ENCODE measurements around the gene ATG10. TPM values are rescaled to one million over a fixed set of nuclear protein-coding genes. Genes with fewer than 3 reads are reported as not detected.
"Not testable (repeated sequence)": the region's sequence is repeated elsewhere in the genome, so short reads cannot be mapped to it uniquely, and the experiment has no call there.

ATG10 gene
- total RNA-seq, 2 experiments from 2014 or later: 7.2 to 8.0 TPM

- CTCF ChIA-PET: no interaction called here
- intact Hi-C loops (cut with micrococcal nuclease): loop anchor here (2.0 to 10.0 kb wide), 3 partner anchors 120 to 686 kb away; partner anchors contain the start of gene SSBP2
- no peaks in the 10 kb centered on the region for H3K9me3 Mint-ChIP-seq
- no peak overlapping the region for H3K27ac Mint-ChIP-seq
- H3K4me3 Mint-ChIP-seq: no peak overlapping the region
- DNase-seq: no peak
- no peaks in the 10 kb centered on the region for H3K36me3 Mint-ChIP-seq (ENCODE audit: low read depth)
- no peaks in the 10 kb centered on the region for H3K27me3 Mint-ChIP-seq (ENCODE audit: low read depth)
- peaks cover 15% of the 10 kb centered on the region for H3K4me1 Mint-ChIP-seq (ENCODE audit: low read depth)
Observed at GRCh38 chr5:82107267-82107666, 135.4 kb downstream of the ATG10 start.

GRCh38 chr5:82109013-82109412, 137.2 kb downstream of the ATG10 start:
- no peak for DNase-seq
- no peak overlapping the region for H3K4me3 Mint-ChIP-seq
- H3K27ac Mint-ChIP-seq: no peak overlapping the region
- H3K9me3 Mint-ChIP-seq: no peaks in the 10 kb centered on the region
- H3K36me3 Mint-ChIP-seq (ENCODE audit: low read depth): no peaks in the 10 kb centered on the region
- intact Hi-C loops (cut with micrococcal nuclease): loop anchor here (5.0 to 10.0 kb wide), 2 partner anchors 118 to 354 kb away; partner anchors contain the start of gene SSBP2
- CTCF ChIA-PET: no interaction called here
- H3K4me1 Mint-ChIP-seq (ENCODE audit: low read depth): peaks cover 15% of the 10 kb centered on the region
- H3K27me3 Mint-ChIP-seq (ENCODE audit: low read depth): no peaks in the 10 kb centered on the region

- DNase-seq; H3K4me3 Mint-ChIP-seq; H3K27me3 Mint-ChIP-seq (ENCODE audit: low read depth); H3K27ac Mint-ChIP-seq; CTCF ChIA-PET; H3K36me3 Mint-ChIP-seq (ENCODE audit: low read depth); H3K9me3 Mint-ChIP-seq: not testable (repeated sequence)
- peaks cover 14% of the 10 kb centered on the region for H3K4me1 Mint-ChIP-seq (ENCODE audit: low read depth)
- intact Hi-C loops (cut with micrococcal nuclease): loop anchor here (5.0 to 10.0 kb wide), 2 partner anchors 117 to 355 kb away; partner anchors contain the start of gene SSBP2
Observed at GRCh38 chr5:82109915-82110314, 138.1 kb downstream of the ATG10 start.

GRCh38 chr5:82111191-82111590, 139.4 kb downstream of the ATG10 start:
- CTCF ChIA-PET: no interaction called here
- Mint-ChIP-seq H3K9me3 (no peaks in the 10 kb centered on the region), H3K36me3 (ENCODE audit: low read depth) (no peaks in the 10 kb centered on the region), H3K4me3 (no peak overlapping the region), H3K27me3 (ENCODE audit: low read depth) (no peaks in the 10 kb centered on the region), H3K27ac (no peak overlapping the region), H3K4me1 (ENCODE audit: low read depth) (peaks cover 6% of the 10 kb centered on the region)
- no peak for DNase-seq
- intact Hi-C loops (cut with micrococcal nuclease): no loop called here

DNA sequence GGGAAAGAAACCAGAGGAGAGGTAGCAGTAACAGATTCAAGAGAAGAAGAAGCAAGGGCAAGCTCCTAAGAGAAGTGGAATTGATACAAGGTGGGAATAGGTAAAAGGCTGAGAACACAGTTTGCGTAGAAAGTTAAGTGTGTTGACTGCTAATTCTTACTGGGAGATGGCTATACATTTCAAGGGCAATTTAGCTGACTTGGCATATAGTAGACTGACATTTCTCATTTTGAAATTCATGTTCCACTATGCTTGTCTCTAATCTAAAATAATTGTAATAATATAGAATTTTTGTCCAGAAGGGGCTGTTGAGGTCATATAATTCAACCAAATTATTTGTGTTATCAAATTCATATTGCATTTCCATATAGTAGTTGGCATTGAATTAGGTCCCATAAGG, 144.0 kb downstream of the ATG10 start:
- no peaks in the 10 kb centered on the region for H3K4me1 Mint-ChIP-seq (ENCODE audit: low read depth)
- no peaks in the 10 kb centered on the region for H3K36me3 Mint-ChIP-seq (ENCODE audit: low read depth)
- CTCF ChIA-PET: interaction anchor here (0.7 kb wide), 1 partner anchor 982 kb away, joined by 3 read pairs; no protein-coding TSS in a partner anchor
- intact Hi-C loops (cut with micrococcal nuclease): no loop called here
- H3K27ac Mint-ChIP-seq: no peak overlapping the region
- H3K4me3 Mint-ChIP-seq: no peak overlapping the region
- no peaks in the 10 kb centered on the region for H3K9me3 Mint-ChIP-seq
- no peak for DNase-seq
- no peaks in the 10 kb centered on the region for H3K27me3 Mint-ChIP-seq (ENCODE audit: low read depth)

DNA sequence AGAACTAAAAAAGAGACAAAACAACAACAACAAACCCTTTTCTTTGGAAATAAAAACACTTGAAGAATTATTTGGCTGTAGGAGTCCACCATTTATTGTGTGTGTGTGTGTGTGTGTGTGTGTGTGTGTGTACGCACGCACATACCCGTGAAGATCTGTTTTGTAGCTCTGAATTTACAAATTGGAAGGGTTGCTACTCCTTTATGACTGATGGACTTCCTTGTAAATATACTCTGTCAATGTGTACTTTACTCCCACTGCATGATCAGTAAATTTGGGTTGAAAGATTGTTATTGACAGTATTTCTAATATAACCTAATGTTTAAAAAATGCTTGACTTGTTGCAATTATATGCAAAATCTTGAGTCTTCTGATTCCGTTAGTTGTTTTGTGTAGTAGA, 148.1 kb downstream of the ATG10 start:
- no peaks in the 10 kb centered on the region for H3K27me3 Mint-ChIP-seq (ENCODE audit: low read depth)
- H3K36me3 Mint-ChIP-seq (ENCODE audit: low read depth): peaks cover 13% of the 10 kb centered on the region
- no peaks in the 10 kb centered on the region for H3K4me1 Mint-ChIP-seq (ENCODE audit: low read depth)
- peaks cover 11% of the 10 kb centered on the region for H3K9me3 Mint-ChIP-seq
- intact Hi-C loops (cut with micrococcal nuclease): no loop called here
- CTCF ChIA-PET: no interaction called here
- H3K27ac Mint-ChIP-seq: no peak overlapping the region
- no peak overlapping the region for H3K4me3 Mint-ChIP-seq
- DNase-seq: no peak

- H3K27ac Mint-ChIP-seq: no peak overlapping the region
- peaks cover 30% of the 10 kb centered on the region for H3K36me3 Mint-ChIP-seq (ENCODE audit: low read depth)
- H3K9me3 Mint-ChIP-seq: peaks cover 40% of the 10 kb centered on the region
- no peak overlapping the region for H3K4me3 Mint-ChIP-seq
- intact Hi-C loops (cut with micrococcal nuclease): no loop called here
- no peaks in the 10 kb centered on the region for H3K4me1 Mint-ChIP-seq (ENCODE audit: low read depth)
- CTCF ChIA-PET: no interaction called here
- no peak for DNase-seq
- H3K27me3 Mint-ChIP-seq (ENCODE audit: low read depth): no peaks in the 10 kb centered on the region
Observed at GRCh38 chr5:82129723-82130285, 158.0 kb downstream of the ATG10 start.

DNA sequence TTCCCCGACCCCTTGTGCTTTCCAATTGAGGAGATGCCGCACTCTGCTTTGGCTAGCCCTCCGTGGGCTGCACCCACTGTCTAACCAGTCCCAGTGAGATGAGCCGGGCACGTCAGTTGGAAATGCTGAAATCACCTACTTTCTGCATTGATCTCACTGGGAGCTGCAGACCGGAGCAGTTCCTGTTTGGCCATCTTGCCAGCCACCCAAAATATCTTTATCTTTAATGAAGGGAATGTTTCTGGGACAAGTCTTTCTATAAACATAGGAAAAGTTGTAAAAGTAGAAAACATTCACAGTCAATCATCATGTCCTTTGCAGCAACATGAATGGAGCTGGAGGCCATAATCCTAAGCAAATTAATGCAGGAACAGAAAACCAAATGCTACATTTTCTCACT, 158.8 kb downstream of the ATG10 start:
- Mint-ChIP-seq H3K36me3 (ENCODE audit: low read depth) (peaks cover 29% of the 10 kb centered on the region), H3K27me3 (ENCODE audit: low read depth) (no peaks in the 10 kb centered on the region), H3K9me3 (peaks cover 40% of the 10 kb centered on the region), H3K4me1 (ENCODE audit: low read depth) (no peaks in the 10 kb centered on the region), H3K27ac (no peak overlapping the region), H3K4me3 (no peak overlapping the region)
- intact Hi-C loops (cut with micrococcal nuclease): no loop called here
- CTCF ChIA-PET: no interaction called here
- no peak for DNase-seq

DNA sequence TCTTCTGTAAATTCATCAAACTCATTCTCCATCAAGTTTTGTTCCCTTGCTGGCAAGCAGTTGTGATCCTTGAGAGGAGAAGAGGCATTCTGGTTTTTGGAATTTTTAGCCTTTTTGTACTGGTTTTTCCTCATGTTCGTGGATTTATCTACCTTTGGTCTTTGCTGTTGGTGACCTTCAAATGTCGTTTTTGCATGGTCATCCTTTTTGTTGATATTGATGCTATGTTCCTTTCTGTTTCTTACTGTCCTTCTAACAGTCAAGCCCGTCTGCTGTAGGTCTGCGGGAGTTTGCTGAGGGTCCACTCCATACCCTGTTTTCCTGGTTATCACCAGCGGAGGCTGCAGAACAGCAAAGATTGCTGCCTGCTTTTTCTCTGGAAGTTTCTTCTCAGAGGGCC, 165.4 kb downstream of the ATG10 start:
- H3K4me1 Mint-ChIP-seq (ENCODE audit: low read depth): no peaks in the 10 kb centered on the region
- H3K27me3 Mint-ChIP-seq (ENCODE audit: low read depth): no peaks in the 10 kb centered on the region
- H3K36me3 Mint-ChIP-seq (ENCODE audit: low read depth): peaks cover 16% of the 10 kb centered on the region
- DNase-seq: no peak
- H3K27ac Mint-ChIP-seq: no peak overlapping the region
- H3K9me3 Mint-ChIP-seq: peaks cover 26% of the 10 kb centered on the region
- CTCF ChIA-PET: interaction anchor here (0.6 kb wide), 1 partner anchor 637 kb away, joined by 3 read pairs; no protein-coding TSS in a partner anchor
- no peak overlapping the region for H3K4me3 Mint-ChIP-seq
- intact Hi-C loops (cut with micrococcal nuclease): no loop called here

GRCh38 chr5:82139837-82140236, 168.0 kb downstream of the ATG10 start:
- CTCF ChIA-PET; DNase-seq; H3K27me3 Mint-ChIP-seq (ENCODE audit: low read depth); intact Hi-C loops (cut with micrococcal nuclease); H3K4me1 Mint-ChIP-seq (ENCODE audit: low read depth); H3K4me3 Mint-ChIP-seq; H3K27ac Mint-ChIP-seq: not testable (repeated sequence)
- H3K9me3 Mint-ChIP-seq: peaks cover 19% of the 10 kb centered on the region
- peaks cover 14% of the 10 kb centered on the region for H3K36me3 Mint-ChIP-seq (ENCODE audit: low read depth)

DNA sequence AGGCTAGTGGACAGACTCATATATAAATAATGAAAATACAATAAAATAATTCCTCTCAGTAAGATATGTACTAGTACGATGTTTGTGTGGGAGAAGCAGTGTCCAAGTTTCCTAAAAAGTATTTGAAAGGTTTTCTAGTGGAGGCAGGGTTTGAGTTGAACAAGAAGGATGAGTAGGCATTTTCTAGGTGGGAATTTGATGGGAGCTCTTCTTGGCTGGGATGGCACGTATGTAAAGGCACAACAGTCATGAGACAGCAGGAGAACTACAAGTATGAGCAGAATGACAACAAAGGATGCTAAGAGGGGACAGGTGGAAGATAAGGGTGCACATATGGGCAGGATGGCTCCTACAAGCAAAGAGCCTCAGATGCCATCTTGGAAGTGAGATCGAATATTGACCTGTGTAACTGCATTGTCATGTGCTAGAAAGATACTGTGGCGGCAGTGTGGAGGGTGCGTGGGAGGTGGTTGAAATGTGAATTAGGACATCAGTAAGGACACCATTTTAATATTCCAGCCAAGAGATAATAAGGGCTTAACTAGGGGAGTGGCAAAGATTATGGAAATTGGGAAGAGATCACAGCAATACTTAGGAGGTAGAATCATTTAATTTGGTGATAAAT, 170.5 kb downstream of the ATG10 start:
- Mint-ChIP-seq H3K4me1 (ENCODE audit: low read depth) (no peaks in the 10 kb centered on the region), H3K36me3 (ENCODE audit: low read depth) (peaks cover 4% of the 10 kb centered on the region), H3K9me3 (peaks cover 6% of the 10 kb centered on the region), H3K4me3 (no peak overlapping the region), H3K27me3 (ENCODE audit: low read depth) (no peaks in the 10 kb centered on the region), H3K27ac (no peak overlapping the region)
- CTCF ChIA-PET: no interaction called here
- DNase-seq: no peak
- intact Hi-C loops (cut with micrococcal nuclease): no loop called here

DNA sequence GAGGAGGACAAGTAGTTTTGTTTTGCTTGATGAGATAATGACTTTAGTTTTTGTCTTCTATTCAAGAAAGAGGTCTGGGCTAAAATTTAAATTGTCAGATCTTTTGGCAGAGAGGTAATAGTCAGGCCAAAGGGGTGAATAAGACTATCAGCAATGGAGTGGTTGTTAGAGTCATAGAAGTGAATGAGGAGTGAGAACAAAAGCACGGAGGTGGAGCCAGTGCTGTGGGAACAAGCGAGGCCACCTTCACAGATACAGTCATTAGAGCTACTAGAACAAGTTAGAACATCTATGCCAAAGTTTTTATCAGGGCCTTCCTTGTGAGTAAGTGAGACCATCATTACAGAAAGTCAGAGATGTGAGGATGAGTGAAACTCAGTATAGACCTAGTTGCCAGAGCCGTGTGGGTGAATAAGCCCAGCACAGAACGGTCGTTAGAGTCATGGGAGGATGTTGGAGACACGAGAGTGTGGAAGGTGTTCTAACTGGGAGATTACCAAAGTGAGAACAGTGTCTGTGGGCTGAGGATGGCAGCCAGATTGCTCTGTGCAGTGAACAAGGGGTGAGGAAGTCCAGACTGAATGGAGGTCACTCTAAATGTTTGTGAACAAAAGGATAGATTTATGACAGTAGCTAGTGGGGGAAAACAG, 171.2 kb downstream of the ATG10 start:
- H3K4me1 Mint-ChIP-seq (ENCODE audit: low read depth): no peaks in the 10 kb centered on the region
- H3K27ac Mint-ChIP-seq: no peak overlapping the region
- intact Hi-C loops (cut with micrococcal nuclease): no loop called here
- H3K36me3 Mint-ChIP-seq (ENCODE audit: low read depth): peaks cover 2% of the 10 kb centered on the region
- H3K27me3 Mint-ChIP-seq (ENCODE audit: low read depth): no peaks in the 10 kb centered on the region
- no peak overlapping the region for H3K4me3 Mint-ChIP-seq
- DNase-seq: no peak
- H3K9me3 Mint-ChIP-seq: peaks cover 6% of the 10 kb centered on the region
- CTCF ChIA-PET: no interaction called here

Data from activated naive CD4-positive, alpha-beta T cell treated with anti-CD3 and anti-CD28 coated beads for 36 hours (primary cell).